Mucosa of stomach (tissue), 1 donor: ENCODE data around the gene CLTB.

ENCODE experiments used
- H3K27me3 ChIP-seq: one replicate; pipeline ENCODE4 v1.7.0; 2013; ENCODE audit warnings: mild to moderate bottlenecking, low read length; ENCODE audit not compliant: control insufficient read depth, insufficient read depth
- H3K36me3 ChIP-seq: one replicate; pipeline ENCODE4 v1.7.0; 2013; ENCODE audit warnings: low read length; ENCODE audit not compliant: control insufficient read depth, insufficient read depth
- H3K4me1 ChIP-seq: one replicate; pipeline ENCODE4 v1.7.0; 2013; ENCODE audit warnings: mild to moderate bottlenecking, low read length; ENCODE audit not compliant: control insufficient read depth, insufficient read depth
- H3K4me3 ChIP-seq: one replicate; pipeline ENCODE4 v1.7.0; 2013; ENCODE audit warnings: low read length
- H3K9ac ChIP-seq: one replicate; pipeline ENCODE4 v1.7.0; 2013; ENCODE audit warnings: mild to moderate bottlenecking, low read length, moderate library complexity
- H3K9me3 ChIP-seq: one replicate; pipeline ENCODE4 v1.7.0; 2013; ENCODE audit warnings: mild to moderate bottlenecking, low read length, moderate library complexity; ENCODE audit not compliant: control insufficient read depth
- donor health status: Pancreatic carcinoma.

CLTB gene

DNA sequence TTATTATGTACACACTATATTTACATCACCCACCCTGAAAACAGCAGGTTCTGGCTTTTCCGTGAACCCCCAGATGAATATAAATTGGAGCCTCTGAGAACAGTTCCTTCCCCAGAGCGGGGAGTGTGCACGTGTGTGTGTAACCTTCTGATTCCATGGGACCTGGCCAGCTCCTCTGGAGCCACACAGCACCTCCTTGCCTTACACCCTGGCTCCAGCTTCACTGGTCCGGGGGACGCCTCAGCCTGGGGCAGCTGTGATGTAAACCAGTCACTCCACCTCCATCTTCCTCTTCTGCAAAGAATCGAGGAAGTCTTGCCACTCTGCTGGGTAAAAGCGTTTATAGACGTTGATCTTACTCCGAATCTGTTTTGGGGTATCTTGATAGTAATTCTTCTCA lies 32.4 kb downstream of the CLTB start:
- no peaks in the 10 kb centered on the region for H3K9me3 ChIP-seq

GRCh38 chr5:176383248-176383905 lies 33.0 kb downstream of the CLTB start:
- H3K27me3 ChIP-seq: no peaks in the 10 kb centered on the region
- peaks cover 13% of the 10 kb centered on the region for H3K4me1 ChIP-seq
- H3K36me3 ChIP-seq: no peaks in the 10 kb centered on the region
- H3K4me3 ChIP-seq: no peak overlapping the region
- no peak overlapping the region for H3K9ac ChIP-seq
- H3K9me3 ChIP-seq: no peaks in the 10 kb centered on the region

More for the DNA sequence above, 32.4 kb downstream of the CLTB start:
- Histone ChIP-seq H3K4me1 (peaks cover 13% of the 10 kb centered on the region), H3K27me3 (no peaks in the 10 kb centered on the region), H3K4me3 (no peak overlapping the region), H3K36me3 (no peaks in the 10 kb centered on the region), H3K9ac (no peak overlapping the region)

- H3K36me3 ChIP-seq: no peaks in the 10 kb centered on the region
- H3K4me1 ChIP-seq: peaks cover 11% of the 10 kb centered on the region
- H3K4me3 ChIP-seq: no peak overlapping the region
- H3K27me3 ChIP-seq: no peaks in the 10 kb centered on the region
- H3K9me3 ChIP-seq: no peaks in the 10 kb centered on the region
- H3K9ac ChIP-seq: no peak overlapping the region
These were observed 33.6 kb downstream of the CLTB start for GRCh38 chr5:176382721-176383120.

DNA sequence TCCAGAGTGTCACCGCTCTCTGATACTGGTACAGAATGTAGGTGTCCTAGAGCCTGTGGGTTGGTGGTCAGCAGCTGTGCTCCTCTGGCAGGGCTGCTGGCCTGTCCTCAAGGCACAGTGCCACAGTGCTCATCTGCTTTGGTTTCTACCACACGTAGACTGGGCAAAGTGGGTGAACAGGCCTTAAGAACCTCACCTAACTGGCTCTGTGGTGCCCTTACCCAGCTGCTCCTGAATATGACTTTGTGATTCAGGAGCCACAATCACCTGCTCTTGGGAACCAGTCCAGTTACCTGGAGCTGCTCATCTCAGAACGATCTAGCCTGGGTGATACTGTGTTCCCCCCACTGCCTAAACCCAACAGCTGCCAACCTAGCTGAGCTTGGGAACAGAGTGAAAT lies 34.4 kb downstream of the CLTB start:
- H3K27me3 ChIP-seq: no peaks in the 10 kb centered on the region
- no peak overlapping the region for H3K9ac ChIP-seq
- H3K9me3 ChIP-seq: no peaks in the 10 kb centered on the region
- no peaks in the 10 kb centered on the region for H3K36me3 ChIP-seq
- peaks cover 4% of the 10 kb centered on the region for H3K4me1 ChIP-seq
- no peak overlapping the region for H3K4me3 ChIP-seq

- Histone ChIP-seq H3K4me1 (no peaks in the 10 kb centered on the region), H3K27me3 (no peaks in the 10 kb centered on the region), H3K4me3 (no peak overlapping the region), H3K9me3 (no peaks in the 10 kb centered on the region), H3K9ac (no peak overlapping the region), H3K36me3 (no peaks in the 10 kb centered on the region)
These were observed 34.9 kb downstream of the CLTB start for GRCh38 chr5:176381423-176381822.

DNA sequence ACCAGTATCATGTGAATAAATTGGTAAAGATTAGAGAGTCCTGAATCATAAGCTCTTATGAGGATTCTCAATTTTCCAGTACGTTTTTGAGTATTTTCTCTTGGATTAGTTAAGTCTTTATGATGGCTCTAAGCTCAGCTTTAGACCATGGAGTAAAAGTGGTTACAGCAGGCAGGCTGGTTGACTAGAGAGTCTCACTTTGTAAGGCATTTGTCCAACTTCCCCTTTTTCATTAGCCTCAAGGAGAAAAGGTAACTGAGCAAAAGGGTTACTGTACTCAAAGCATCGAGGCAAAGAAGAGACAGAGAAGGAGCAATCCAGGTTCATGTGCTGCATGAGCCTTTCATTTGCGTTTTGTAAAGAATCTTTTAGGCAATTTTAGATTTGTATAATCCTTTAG lies 36.5 kb downstream of the CLTB start:
- Histone ChIP-seq H3K27me3 (no peaks in the 10 kb centered on the region), H3K36me3 (no peaks in the 10 kb centered on the region), H3K9ac (no peak overlapping the region), H3K4me1 (no peaks in the 10 kb centered on the region), H3K9me3 (no peaks in the 10 kb centered on the region), H3K4me3 (no peak overlapping the region)

DNA sequence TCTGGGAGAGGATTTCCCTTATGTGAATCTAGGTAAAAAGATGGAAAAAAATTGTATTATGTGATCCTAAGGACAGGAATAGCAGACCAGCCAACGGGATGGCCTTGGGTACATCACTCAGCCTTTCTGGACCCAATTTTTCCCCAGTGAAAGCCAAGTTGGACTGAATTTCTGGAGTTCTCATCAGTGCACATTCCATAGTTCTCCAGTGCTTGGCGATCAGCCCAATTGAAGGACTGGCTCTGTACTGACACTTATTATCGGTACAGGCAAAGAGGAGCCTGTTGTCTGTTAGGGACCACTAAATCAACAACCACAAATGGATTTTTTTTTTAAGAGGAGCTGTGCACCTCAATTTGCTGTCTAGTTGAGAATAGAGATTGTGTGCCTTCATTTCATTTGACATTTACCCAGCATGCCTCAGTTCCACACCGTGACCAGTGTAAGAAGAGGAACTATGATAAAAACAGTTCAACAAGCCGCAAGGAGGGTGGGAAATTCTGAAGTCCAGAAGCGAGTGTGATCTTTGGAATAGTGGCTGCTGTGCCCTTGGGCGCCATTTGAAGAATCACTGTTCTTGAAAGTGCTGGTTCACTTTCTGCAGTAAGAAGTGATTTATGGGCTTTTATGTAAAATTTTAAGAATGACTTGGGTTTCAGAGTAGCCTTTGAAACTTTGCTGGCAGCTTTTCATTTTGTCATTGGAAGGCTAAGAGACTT lies 43.1 kb downstream of the CLTB start:
- H3K36me3 ChIP-seq: no peaks in the 10 kb centered on the region
- no peak overlapping the region for H3K4me3 ChIP-seq
- H3K9ac ChIP-seq: no peak overlapping the region
- no peaks in the 10 kb centered on the region for H3K27me3 ChIP-seq
- no peaks in the 10 kb centered on the region for H3K9me3 ChIP-seq
- no peaks in the 10 kb centered on the region for H3K4me1 ChIP-seq

GRCh38 chr5:176371621-176372539 lies 44.5 kb downstream of the CLTB start:
- H3K9me3 ChIP-seq: no peaks in the 10 kb centered on the region
- H3K4me1 ChIP-seq: no peaks in the 10 kb centered on the region
- no peak overlapping the region for H3K4me3 ChIP-seq
- H3K27me3 ChIP-seq: no peaks in the 10 kb centered on the region
- H3K9ac ChIP-seq: no peak overlapping the region
- no peaks in the 10 kb centered on the region for H3K36me3 ChIP-seq

DNA sequence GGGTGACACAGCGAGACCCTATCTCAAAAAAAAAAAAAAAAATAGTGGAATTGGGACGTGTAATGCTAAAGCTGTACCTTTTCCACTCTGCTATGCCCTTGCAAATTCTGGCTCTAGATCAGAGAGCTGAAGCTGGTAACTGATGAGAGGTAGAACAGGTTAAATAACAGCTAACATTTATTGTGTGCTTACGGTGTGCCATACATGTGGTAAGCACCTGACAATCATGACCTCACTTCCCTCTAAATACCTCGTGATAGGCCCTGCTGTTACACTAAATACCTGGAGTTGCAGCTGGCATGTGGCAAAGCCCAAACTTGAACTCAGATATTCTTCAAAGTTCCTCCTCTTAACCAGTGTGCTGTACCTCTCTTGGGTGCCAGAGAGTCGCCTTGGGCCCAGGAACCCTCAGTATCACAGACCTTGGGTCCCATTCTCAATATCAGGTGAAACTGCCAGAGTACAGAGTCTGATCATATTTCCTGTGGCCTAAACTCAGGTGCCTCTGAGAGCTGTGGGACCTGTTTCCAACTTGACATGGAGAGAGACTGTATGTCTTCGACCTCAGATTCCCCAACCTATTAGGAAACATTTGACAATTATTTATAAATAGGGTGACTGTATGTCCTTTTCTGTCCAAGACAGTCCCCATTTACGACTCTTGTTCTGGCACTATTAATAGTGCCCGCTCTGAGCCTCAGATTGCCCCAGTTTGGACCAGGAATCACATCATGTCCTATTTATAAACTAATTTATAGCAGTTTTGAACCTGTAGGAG lies 46.2 kb downstream of the CLTB start:
- H3K4me1 ChIP-seq: peaks cover 9% of the 10 kb centered on the region
- no peak overlapping the region for H3K4me3 ChIP-seq
- H3K9ac ChIP-seq: no peak overlapping the region
- peaks cover 14% of the 10 kb centered on the region for H3K27me3 ChIP-seq
- H3K9me3 ChIP-seq: no peaks in the 10 kb centered on the region
- H3K36me3 ChIP-seq: no peaks in the 10 kb centered on the region

DNA sequence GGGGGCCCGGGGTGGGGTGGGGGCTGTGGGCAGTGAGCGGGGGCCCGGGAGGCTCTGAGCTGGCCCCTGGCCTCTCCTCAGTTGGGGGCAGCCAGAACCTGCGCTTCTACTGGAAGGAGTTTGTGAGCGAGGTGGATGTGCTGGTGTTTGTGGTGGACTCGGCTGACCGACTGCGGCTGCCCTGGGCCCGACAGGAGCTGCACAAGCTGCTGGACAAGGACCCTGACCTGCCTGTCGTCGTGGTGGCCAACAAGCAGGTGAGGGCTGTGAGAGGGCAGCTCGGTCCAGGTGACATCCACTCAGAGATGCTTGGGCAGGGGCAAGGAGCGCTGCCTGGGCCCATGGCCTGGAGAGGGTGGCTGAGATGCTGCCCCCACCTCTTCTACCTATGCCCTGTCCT lies 47.6 kb downstream of the CLTB start:
- Histone ChIP-seq H3K9ac (no peak overlapping the region), H3K27me3 (peaks cover 19% of the 10 kb centered on the region), H3K4me3 (no peak overlapping the region), H3K4me1 (peaks cover 9% of the 10 kb centered on the region), H3K9me3 (no peaks in the 10 kb centered on the region), H3K36me3 (no peaks in the 10 kb centered on the region)

- H3K9me3 ChIP-seq: no peaks in the 10 kb centered on the region
- H3K36me3 ChIP-seq: no peaks in the 10 kb centered on the region
- peaks cover 14% of the 10 kb centered on the region for H3K4me1 ChIP-seq
- peaks cover 19% of the 10 kb centered on the region for H3K27me3 ChIP-seq
- no peak overlapping the region for H3K4me3 ChIP-seq
- no peak overlapping the region for H3K9ac ChIP-seq
These were observed 50.0 kb downstream of the CLTB start for GRCh38 chr5:176366232-176366894.
